HG02943 (cell line): ENCODE measurements around the gene LPIN1.
A peak's percentile ranks its signal among the peaks of the same experiment; 100 is the strongest.

Experiments used
- ATAC-seq: cut with Tn5 transposase; IDR thresholded peaks from one replicate; pipeline ENCODE4 v1.9.1; 2021; ENCODE audit warnings: mild to moderate bottlenecking, low read depth, moderate library complexity; ENCODE audit not compliant: unreplicated experiment

Gene LPIN1

DNA sequence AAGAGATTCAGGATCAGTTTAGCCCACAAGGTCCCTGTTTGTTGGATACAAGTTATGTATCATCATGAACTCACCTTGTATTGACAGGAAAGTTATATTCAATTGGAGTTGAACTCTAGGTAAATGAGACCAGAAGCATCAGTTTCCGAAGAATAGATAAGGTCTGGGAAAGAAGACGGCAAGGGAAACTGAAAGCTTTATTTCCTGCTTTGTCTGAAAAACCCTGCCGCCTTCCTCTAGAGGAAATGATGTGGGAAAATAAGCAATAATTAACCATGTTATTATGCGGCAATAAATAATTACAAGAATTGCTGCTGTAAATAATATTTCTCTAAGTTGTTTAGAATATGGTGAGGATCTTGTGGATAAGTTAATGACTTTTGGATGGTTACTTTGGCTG, 32.0 kb downstream of the LPIN1 start:
- ATAC-seq: no peak

DNA sequence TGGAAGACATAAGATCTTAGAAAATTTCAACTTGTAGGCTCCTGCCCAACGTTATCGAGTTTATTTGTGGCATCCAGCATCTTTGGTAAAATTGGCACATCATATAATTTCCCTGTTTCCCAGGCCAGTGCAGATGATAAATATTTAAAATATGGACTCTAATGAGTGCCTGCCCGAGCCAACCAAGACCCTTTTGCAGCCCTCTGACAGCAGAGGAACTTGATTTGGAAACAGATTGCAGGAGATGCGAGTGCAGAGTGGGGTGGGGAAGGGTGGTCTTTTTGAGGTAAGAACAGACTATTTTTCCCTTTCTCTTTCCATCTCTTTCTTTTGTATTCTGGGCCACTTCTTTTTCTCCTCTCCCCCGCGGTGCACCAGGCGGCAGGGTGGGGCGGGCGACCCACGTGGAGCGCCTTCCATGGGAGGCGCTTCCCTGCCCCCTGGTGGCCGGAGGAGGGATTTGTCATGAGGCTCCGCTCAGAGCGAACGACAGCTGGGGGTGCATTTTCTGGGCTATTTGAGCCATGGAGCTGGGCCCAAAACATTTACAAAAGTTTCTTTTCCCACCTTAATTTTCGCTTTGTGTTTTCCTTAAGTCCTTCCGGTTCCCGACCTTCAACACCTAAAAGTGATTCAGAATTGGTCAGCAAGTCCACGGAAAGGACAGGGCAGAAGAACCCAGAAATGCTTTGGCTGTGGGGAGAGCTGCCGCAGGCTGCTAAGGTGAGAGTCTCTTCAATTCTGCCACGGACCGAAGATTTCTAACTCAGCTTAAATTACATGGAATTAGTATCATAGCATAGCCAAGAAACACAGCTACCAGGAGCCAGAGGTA, 32.7 kb downstream of the LPIN1 start:
- ATAC-seq: peak; percentile 60

DNA sequence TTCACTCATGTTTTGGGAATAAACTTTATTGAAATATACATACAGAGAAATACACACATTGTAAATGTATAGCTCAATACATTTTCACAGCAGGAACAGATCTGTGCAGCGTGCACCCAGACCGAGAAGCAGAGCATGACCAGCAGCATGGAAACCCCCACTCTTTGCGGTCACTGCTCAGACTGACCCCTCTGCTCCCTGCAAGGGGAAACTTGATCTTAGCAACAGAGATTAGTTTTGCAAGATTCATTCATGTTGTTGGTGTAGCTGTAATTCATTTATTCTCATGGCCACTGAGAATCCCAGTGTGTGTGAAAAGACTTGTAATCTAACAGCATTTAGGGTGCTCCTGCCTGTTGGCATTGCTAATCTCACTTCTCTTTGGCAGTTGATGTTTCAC, 35.2 kb downstream of the LPIN1 start:
- no peak for ATAC-seq

DNA sequence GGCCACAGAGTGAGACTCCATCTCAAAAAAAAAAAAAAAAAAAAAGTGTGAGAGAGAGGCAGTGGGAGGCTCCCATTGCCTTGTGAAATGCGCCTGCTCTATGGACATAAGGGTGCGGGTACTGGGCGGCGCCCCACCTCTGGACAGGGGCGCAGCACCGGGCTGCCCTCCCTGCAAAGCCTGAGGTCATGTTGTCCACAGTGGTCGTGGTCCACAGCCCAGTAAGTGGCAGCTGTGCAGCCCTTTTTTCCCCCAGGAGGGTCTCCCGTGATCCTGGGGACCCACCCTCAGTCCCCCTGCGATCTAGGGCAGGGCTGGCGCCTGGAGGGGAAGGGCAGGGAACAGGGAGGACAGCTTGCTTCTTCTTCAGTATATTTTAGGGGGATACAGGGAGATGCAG, 37.8 kb downstream of the LPIN1 start:
- ATAC-seq: no peak

DNA sequence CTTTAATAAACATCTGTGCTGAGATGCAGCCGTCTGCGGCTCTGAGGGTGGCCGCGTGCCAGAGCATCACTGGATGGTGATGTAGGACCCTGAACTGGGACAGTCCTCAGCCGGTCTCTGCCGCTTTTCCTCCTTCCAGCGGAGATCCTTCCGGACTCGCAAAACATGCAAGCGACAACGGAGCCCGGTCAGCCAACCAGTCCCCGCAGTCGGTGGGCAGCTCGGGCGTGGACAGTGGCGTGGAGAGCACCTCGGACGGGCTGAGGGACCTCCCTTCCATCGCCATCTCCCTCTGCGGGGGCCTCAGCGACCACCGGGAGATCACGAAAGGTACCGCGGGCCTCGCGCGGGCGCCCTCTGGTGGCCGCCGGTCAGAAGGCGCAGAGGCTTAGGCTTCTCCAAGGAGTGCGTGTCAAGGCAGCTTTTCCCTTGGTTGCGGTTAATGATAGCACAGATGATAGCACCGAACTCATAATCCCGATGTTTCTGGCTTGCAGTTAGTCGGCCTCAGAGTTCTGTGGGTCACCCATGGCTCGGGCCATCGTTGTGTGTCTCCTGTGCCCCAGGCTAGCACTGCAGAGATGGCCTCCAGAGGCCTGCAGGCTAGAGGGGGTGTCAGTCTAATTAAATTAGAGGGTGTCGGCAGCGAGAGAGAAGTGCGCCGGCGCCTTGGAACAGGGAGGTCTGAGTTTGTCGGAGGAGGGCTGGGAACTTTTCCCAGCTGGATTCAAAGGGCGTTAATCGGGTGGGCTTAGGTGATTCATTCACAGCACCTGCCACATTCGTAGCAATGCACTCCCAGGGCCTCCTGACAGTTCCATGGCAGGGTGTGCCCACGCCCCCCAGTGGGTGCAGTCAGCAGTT, 38.5 kb downstream of the LPIN1 start:
- no peak for ATAC-seq

DNA sequence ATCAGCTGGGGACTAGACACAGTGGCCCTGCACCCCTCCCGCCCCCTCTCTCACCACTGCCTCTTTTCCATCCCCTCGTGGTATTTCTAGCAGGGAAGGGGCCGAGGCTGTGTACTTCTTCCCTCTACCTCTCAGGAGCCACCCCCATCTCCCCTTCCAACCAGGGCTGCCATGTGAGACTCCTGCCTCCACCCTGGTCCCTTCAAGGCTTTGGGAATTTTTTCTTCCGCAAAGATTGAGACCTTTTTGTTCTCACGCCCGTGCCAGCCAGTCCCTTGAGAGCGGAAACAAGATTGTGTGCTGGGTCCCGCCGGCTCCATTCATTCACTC, 39.1 kb downstream of the LPIN1 start:
- ATAC-seq: no peak

DNA sequence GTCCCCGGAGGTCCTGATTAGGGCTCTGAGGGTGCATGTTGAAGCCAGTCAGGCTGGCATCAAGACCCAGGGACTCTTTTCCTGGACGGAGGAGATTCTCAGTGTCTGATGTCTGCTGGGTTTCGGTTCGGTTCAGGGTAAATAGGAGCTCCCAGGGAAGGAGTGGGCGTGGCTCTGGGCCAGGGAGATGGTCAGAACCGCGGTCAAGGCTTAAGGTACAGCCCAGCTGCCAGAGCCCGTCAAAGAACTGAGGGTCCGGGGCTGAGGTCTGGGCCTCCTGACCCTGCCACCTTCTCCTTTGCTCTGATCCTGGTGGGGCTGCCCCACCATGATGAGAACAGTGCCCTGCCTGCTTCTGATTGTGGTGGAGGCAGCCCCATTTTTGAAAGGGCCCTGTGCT, 39.8 kb downstream of the LPIN1 start:
- ATAC-seq: no peak

DNA sequence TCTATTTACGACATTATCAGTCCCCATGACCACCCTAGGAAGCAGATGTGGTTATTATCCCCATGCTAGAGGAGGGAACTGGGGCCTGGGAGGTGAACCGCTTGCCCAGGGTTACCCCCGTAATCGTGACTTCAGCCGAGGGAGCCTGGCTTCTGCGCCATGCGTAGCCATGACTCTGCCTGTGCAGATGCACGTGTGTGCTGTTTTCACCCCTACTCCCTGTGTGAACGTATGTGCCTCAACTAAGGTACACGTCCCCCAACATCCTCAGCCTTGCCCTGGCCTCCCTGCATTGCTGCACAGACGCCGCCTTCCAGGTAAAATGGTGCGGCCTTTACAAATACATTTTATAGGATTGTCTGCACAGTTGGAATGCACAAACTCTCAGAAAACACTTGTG, 40.2 kb downstream of the LPIN1 start:
- no peak for ATAC-seq

DNA sequence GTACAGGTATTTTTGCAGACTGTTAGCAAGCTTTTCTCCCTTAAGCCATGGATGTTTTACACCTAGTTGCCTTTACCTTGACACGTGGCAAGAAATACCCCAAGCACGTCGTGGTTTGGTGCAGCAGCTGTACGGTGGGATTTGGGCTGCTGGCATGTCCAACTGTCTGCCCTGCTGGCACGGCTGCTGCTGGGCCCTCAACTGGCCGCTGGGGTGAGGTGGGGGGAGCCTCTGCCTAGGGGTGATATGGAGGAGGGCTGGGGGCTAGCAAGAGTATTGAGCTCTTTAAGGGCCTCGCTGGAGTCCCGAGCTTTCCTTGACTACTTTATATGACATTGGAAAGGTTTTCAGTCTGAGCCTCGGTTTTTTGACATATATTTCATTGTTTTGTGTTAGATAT, 41.6 kb downstream of the LPIN1 start:
- no peak for ATAC-seq

DNA sequence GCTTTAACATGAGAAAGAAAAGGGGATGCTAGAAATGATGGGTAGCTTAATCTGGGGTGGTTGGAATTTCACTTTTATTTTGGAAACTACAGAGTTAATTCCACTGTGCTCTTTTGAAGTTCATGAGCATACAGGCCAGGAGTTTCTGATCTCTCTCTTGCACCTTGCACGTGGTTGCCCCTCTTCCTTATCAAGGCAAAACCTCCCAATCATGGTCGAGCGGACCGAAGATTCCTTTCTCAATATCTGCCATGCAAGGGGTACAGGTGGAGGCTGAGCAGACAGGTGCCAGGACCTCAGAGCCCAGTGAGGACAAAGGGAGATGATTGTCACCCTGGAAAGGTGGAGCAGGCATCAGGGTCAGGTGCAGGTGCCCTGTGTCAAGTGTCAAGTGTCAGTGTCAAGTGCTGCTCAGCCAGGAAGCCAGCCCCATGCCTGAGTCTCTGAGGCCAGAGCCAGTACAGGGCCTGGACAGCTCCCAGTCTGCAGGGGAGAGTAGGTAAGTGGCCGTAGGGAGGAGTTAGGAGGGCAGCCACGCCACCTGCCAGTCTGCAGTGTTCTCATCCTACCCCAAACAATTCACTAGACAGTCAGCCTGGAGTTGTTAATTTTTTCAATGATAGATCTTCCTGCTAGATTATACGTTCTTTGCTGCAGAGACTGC, 42.2 kb downstream of the LPIN1 start:
- no peak for ATAC-seq

DNA sequence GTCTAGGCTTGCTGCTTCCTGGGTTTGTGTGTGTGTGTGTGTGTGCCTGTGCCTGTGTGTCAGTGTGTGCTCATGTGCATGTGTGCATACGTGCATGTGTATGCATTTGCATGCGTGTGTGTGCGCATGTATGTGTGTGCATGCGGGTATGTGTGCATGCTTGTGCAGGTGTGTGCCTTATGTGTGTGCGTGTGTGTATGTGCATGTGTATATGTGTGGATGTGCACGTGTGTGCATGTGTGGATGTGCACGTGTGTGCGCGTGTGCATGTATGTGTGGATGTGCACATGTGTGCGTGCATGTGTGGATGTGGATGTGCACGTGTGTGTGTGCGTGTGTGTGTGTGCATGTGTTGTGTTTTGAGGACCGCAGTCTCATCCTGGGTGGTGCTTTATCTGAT, 42.8 kb downstream of the LPIN1 start:
- ATAC-seq: no peak

DNA sequence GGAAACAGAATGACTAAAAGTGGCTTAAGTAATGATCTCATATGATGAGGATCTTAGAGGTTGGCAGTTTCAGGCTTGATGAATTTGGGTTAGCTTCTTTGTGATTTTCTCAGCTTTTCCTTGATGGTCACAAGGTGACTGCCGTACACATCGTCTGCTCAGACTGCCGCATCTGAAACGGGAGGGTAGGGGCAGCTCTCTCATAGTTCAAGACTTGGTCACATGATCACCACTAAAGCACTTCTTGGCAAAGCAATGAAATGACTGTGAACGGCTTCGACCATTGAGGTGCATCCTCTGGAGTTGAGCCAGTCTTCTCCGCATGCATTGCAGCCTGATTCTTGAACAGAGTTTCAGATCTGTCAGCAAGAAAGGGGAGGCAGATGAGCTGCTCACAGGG, 43.8 kb downstream of the LPIN1 start:
- no peak for ATAC-seq

DNA sequence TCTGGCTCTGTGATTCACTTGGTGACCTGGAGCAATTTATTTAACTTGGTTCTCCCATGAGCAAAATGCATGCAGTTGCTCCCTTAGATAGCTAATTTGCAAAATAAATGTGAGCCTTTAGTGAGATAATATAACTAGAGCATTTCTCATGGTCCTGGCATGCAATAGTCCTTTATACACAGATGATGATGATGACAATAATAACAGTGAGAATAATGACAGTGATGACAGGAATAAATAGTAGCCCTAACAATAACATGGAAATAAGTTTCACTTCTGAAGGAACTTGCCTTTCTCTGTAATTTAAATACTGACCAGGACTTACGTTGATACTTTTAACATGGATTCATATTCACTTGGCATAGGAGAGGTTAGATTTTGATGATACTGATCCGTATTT, 49.2 kb downstream of the LPIN1 start:
- ATAC-seq: no peak

DNA sequence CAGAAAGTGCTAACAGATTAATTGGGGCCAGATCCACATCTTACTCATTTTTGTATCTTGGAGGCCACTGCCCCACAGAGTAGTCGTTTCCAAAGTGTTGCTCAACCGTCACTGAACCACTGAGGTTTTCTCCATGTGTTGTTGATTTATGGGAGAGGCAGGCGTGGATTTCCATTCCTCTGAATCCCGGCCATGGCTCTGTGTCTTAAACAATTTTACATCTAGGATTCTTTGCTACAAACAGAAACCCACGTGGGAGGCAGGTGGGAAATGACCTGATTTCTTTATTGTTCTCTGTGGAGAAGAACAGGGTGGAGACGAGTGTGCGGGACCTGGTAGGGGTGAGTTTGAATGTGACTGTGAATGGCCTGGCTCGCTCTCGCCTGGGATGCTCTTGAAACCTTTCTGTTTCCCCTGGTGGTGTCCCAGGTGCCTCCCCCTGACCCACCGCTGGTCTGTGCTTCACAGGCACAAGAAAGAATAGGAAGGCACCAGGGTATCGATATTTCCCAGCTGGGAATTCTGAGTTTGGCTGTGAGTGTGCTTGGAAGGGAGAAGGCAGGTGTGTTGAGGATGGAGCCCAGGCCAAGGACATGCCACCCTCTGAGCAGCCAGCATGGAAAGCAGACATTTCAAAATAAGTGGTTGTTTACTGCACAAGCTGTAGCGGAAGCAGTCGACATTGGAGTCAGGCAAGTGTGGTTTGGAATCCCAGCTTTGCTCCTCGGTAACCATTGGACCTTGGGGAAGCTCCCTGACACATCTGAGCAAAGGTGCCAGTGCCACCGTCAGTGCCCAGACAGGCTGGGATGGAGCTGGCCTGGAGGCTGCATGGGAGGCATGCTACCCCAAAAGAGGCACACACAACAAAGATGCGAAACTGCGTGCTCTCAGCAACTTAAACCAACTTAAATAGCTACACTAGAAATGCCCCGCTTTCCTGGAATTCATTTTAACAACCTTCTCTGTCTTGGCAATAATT, 50.0 kb downstream of the LPIN1 start:
- ATAC-seq: no peak

DNA sequence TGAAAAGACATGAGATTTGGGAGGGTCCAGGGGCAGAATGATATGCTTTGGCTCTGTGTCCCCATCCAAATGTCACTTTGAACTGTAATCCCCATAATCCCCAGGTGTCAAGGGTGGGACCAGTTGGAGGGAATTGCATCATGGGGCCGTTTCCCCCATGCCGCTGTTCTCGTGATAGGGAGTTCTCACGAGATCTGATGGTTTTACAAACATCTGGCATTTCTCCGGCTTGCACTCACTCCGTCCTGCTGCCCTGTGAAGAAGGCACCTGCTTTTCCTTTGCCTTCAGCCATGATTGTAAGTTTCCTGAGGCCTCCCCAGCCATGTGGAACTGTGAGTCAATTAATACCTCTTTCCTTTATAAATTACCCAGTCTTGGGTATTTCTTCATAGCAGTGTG, 51.4 kb downstream of the LPIN1 start:
- no peak for ATAC-seq

DNA sequence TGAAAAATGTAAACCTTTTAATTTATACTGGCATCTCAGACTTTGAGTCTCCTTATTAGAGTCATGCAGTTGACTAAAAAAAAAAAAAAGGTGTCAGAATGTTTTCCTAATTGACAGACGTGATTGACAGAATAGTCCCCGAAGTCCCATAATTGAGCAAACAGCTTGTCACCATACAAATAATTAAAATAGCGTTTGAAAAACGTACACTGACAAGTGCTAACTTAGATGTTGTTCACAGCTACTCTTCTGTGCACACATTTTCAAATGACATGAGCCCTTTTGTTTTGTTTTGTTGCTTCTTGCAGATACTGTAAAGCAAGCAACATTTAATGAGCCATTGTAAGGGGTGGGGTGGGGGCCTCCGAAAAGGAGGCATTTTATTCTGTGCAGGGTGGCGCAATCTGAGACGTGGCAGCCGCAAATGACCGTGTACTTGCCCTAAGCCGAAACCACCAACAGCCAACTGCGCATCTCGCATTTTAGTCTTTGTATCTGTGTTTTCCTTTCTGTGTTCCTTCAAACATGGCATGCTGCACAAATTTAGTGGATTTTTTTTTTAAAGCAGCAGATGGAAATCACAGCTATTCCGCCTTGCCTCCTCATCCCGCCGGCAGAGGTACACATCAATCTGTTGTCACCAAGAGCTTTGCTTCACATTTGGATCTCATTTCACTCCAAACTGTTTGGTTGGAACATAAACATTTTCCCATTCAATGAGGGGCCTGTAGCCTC, 52.4 kb downstream of the LPIN1 start:
- ATAC-seq: no peak

DNA sequence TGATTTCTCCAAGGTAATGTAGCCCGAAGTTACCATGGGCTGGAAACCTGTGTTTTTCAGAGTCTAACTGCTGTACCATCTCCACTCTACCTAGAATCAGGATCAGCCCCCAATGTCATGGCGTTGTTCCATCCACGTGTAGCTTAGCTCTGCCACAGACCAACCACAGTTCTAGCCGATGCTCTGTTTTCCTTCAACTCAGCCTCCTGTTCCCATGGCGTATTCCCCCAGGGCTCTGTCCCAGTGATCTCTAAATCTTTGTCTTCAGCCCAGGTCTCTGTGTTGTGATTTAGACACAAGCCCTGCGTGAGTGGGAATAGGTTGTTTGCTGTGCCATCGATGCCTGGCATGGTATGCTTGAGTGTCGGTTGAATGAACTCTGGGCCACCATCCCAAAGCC, 53.4 kb downstream of the LPIN1 start:
- ATAC-seq: no peak

DNA sequence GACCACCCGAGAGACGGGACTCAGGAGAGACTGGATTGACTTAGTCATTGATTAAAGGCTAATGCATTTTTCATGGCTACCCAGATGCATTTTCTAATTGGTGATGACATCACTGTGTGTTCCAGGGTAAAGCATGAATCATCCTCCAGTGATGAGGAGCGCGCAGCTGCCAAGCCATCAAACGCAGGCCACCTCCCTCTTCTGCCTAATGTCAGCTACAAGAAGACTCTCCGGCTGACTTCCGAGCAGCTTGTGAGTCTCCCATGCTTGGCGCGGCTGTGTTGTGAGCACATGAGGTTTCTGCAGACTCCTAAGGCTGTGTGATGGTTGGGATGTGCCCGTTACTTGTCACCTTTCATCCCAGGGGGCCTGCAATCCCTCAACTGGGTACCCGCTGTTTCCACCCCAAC, 56.4 kb downstream of the LPIN1 start:
- no peak for ATAC-seq

DNA sequence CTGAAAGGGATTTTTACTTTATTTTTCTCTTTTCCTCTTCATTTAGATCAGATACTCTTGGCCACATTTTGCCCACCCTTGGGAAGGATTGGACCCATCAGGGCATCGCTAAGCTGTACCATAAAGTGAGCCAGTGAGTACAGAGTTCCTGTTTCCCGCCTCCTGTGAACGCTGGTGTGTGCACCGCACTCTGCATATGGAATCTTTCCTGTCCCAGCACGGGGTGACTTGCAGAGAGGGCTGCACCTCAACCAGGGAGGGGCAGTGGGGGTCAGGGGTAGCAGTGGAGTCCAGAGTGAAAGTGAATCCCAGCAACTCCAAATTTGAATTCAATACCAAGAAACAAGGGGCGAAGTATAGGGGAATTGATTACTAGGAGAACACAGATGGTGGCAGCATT, 58.6 kb downstream of the LPIN1 start:
- ATAC-seq: no peak

DNA sequence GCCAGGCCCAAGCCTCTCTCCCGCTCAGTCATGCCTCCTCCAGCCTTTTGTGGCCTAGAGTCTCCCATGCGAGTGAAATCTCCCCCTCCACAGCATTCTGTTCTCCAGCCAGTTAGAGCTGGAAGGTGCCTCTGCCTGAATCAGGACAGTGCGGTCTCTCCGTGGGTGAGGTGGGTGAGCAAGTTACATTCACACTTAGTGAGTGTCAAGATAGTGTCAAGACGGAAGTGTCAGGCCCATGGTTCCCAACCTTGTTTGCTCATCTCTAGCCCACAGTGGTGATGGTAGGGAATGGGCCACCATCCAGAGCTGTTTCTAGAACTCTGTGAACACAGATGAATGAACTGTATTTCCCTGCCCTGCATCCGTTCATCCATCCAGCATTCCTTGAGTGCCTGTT, 59.5 kb downstream of the LPIN1 start:
- no peak for ATAC-seq
